ENCODE results near the gene GALNT2.

GRCh38 chr1:230186874-230187273 lies 119.8 kb downstream of the GALNT2 start:
- TF ChIP-seq SATB2 (CRISPR knock-in tag; IDR thresholded peaks at IDR 0.05), result no peak
- TF ChIP-seq, protein P1, sequence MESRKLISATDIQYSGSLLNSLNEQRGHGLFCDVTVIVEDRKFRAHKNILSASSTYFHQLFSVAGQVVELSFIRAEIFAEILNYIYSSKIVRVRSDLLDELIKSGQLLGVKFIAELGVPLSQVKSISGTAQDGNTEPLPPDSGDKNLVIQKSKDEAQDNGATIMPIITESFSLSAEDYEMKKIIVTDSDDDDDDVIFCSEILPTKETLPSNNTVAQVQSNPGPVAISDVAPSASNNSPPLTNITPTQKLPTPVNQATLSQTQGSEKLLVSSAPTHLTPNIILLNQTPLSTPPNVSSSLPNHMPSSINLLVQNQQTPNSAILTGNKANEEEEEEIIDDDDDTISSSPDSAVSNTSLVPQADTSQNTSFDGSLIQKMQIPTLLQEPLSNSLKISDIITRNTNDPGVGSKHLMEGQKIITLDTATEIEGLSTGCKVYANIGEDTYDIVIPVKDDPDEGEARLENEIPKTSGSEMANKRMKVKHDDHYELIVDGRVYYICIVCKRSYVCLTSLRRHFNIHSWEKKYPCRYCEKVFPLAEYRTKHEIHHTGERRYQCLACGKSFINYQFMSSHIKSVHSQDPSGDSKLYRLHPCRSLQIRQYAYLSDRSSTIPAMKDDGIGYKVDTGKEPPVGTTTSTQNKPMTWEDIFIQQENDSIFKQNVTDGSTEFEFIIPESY (CRISPR knock-in tag; IDR thresholded peaks at IDR 0.05), result no peak
- TF ChIP-seq, protein P2, sequence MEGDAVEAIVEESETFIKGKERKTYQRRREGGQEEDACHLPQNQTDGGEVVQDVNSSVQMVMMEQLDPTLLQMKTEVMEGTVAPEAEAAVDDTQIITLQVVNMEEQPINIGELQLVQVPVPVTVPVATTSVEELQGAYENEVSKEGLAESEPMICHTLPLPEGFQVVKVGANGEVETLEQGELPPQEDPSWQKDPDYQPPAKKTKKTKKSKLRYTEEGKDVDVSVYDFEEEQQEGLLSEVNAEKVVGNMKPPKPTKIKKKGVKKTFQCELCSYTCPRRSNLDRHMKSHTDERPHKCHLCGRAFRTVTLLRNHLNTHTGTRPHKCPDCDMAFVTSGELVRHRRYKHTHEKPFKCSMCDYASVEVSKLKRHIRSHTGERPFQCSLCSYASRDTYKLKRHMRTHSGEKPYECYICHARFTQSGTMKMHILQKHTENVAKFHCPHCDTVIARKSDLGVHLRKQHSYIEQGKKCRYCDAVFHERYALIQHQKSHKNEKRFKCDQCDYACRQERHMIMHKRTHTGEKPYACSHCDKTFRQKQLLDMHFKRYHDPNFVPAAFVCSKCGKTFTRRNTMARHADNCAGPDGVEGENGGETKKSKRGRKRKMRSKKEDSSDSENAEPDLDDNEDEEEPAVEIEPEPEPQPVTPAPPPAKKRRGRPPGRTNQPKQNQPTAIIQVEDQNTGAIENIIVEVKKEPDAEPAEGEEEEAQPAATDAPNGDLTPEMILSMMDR (CRISPR knock-in tag; IDR thresholded peaks at IDR 0.05), result no peak
- no peak for TF ChIP-seq ESRRA (CRISPR knock-in tag; IDR thresholded peaks at IDR 0.05; ENCODE audit: low read depth)
- TF ChIP-seq FOXA1 (IDR thresholded peaks at IDR 0.05), result no peak
- TF ChIP-seq FOXA1 (CRISPR knock-in tag; IDR thresholded peaks at IDR 0.05), result no peak
- TF ChIP-seq TFAP4 (IDR thresholded peaks at IDR 0.05; ENCODE audit: borderline replicate concordance, low read depth), result no peak
- TF ChIP-seq SNAI1 (CRISPR knock-in tag; IDR thresholded peaks at IDR 0.05; ENCODE audit: borderline replicate concordance), result no peak
- no peak for TF ChIP-seq RFXANK (CRISPR knock-in tag; IDR thresholded peaks at IDR 0.05)
- TF ChIP-seq, protein P3, sequence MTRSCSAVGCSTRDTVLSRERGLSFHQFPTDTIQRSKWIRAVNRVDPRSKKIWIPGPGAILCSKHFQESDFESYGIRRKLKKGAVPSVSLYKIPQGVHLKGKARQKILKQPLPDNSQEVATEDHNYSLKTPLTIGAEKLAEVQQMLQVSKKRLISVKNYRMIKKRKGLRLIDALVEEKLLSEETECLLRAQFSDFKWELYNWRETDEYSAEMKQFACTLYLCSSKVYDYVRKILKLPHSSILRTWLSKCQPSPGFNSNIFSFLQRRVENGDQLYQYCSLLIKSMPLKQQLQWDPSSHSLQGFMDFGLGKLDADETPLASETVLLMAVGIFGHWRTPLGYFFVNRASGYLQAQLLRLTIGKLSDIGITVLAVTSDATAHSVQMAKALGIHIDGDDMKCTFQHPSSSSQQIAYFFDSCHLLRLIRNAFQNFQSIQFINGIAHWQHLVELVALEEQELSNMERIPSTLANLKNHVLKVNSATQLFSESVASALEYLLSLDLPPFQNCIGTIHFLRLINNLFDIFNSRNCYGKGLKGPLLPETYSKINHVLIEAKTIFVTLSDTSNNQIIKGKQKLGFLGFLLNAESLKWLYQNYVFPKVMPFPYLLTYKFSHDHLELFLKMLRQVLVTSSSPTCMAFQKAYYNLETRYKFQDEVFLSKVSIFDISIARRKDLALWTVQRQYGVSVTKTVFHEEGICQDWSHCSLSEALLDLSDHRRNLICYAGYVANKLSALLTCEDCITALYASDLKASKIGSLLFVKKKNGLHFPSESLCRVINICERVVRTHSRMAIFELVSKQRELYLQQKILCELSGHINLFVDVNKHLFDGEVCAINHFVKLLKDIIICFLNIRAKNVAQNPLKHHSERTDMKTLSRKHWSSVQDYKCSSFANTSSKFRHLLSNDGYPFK (CRISPR knock-in tag; IDR thresholded peaks at IDR 0.05; ENCODE audit: borderline replicate concordance), result no peak
- TF ChIP-seq, protein P4, sequence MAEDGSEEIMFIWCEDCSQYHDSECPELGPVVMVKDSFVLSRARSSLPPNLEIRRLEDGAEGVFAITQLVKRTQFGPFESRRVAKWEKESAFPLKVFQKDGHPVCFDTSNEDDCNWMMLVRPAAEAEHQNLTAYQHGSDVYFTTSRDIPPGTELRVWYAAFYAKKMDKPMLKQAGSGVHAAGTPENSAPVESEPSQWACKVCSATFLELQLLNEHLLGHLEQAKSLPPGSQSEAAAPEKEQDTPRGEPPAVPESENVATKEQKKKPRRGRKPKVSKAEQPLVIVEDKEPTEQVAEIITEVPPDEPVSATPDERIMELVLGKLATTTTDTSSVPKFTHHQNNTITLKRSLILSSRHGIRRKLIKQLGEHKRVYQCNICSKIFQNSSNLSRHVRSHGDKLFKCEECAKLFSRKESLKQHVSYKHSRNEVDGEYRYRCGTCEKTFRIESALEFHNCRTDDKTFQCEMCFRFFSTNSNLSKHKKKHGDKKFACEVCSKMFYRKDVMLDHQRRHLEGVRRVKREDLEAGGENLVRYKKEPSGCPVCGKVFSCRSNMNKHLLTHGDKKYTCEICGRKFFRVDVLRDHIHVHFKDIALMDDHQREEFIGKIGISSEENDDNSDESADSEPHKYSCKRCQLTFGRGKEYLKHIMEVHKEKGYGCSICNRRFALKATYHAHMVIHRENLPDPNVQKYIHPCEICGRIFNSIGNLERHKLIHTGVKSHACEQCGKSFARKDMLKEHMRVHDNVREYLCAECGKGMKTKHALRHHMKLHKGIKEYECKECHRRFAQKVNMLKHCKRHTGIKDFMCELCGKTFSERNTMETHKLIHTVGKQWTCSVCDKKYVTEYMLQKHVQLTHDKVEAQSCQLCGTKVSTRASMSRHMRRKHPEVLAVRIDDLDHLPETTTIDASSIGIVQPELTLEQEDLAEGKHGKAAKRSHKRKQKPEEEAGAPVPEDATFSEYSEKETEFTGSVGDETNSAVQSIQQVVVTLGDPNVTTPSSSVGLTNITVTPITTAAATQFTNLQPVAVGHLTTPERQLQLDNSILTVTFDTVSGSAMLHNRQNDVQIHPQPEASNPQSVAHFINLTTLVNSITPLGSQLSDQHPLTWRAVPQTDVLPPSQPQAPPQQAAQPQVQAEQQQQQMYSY (CRISPR knock-in tag; IDR thresholded peaks at IDR 0.05), result no peak
- no peak for TF ChIP-seq NFATC3 (CRISPR knock-in tag; IDR thresholded peaks at IDR 0.05)
- TF ChIP-seq EP300 (IDR thresholded peaks at IDR 0.05; ENCODE audit: low read depth in 2 of 2, low read length in 2 of 2), result no peak
- no peak for TF ChIP-seq EP300 (CRISPR knock-in tag; IDR thresholded peaks at IDR 0.05; ENCODE audit: borderline replicate concordance)

All from HepG2 (cell line).